Measurements from ENCODE around the gene FBXL7.
A peak's percentile ranks its signal among the peaks of the same experiment; 100 is the strongest.

Gene FBXL7

GRCh38 chr5:15704397-15704947 is 204.5 kb downstream of the FBXL7 start:
- DNase-seq (ENCODE audit: insufficient read length, low spot score) (no peak), FAIRE-seq (no peak)
- no peak for TF ChIP-seq POLR2A (IDR thresholded peaks at IDR 0.05; ENCODE audit: low read depth, low read length)

- FAIRE-seq (no peak), DNase-seq (ENCODE audit: insufficient read length, low spot score) (no peak)
- no peak for TF ChIP-seq POLR2A (IDR thresholded peaks at IDR 0.05; ENCODE audit: low read depth, low read length)
These were observed 207.7 kb downstream of the FBXL7 start for GRCh38 chr5:15707631-15708030.

- no peak for FAIRE-seq
These were observed 211.9 kb downstream of the FBXL7 start for GRCh38 chr5:15711892-15712291.

DNA sequence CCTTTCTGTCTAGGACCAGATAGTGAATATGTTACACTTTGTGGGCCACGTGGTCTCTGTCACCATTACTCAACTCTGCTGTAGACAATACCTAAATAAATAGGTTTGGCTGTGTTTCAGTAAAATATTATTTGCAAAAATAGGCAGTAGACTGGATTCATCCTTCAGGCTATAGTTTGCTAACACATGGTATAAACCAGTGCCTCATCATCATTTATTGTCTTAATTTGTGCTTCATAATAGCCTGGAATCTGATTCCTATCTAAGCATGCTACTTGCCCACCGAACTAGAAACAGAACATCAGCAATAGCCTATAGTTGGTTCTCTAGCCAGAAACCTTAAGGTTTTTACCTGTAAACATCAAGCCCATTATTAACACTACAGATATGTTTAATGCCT is 215.6 kb downstream of the FBXL7 start:
- FAIRE-seq: no peak

More at GRCh38 chr5:15711892-15712291, 211.9 kb downstream of the FBXL7 start:
- DNase-seq (ENCODE audit: insufficient read length, low spot score): no peak
- TF ChIP-seq POLR2A (IDR thresholded peaks at IDR 0.05; ENCODE audit: low read depth, low read length): no peak

GRCh38 chr5:15715967-15716366 is 216.0 kb downstream of the FBXL7 start:
- DNase-seq (ENCODE audit: insufficient read length, low spot score): no peak
- peak; percentile 84 for FAIRE-seq
- TF ChIP-seq POLR2A (IDR thresholded peaks at IDR 0.05; ENCODE audit: low read depth, low read length): no peak

More for the DNA sequence above, 215.6 kb downstream of the FBXL7 start:
- no peak for DNase-seq (ENCODE audit: insufficient read length, low spot score)
- no peak for TF ChIP-seq POLR2A (IDR thresholded peaks at IDR 0.05; ENCODE audit: low read depth, low read length)

DNA sequence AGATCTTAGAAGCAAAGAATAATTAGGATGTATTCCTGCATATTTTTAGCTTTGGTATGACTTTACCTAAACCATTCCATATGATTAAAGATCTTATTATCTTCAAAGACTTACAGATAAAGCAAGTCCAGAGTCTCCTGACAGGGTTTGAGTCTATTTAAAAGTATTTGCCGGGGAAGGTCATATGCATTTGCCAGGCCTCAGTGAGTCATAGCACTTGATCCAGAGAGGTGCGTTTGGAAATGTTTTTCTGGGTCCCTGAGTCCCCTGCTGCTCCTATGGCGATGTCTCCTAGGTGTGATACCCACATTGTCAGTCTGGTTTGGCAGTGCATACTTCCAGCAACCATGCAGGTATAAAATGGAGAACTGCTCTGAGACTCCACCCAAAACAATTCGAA is 217.0 kb downstream of the FBXL7 start:
- no peak for TF ChIP-seq POLR2A (IDR thresholded peaks at IDR 0.05; ENCODE audit: low read depth, low read length)
- no peak for DNase-seq (ENCODE audit: insufficient read length, low spot score)
- peak; percentile 74 for FAIRE-seq

DNA sequence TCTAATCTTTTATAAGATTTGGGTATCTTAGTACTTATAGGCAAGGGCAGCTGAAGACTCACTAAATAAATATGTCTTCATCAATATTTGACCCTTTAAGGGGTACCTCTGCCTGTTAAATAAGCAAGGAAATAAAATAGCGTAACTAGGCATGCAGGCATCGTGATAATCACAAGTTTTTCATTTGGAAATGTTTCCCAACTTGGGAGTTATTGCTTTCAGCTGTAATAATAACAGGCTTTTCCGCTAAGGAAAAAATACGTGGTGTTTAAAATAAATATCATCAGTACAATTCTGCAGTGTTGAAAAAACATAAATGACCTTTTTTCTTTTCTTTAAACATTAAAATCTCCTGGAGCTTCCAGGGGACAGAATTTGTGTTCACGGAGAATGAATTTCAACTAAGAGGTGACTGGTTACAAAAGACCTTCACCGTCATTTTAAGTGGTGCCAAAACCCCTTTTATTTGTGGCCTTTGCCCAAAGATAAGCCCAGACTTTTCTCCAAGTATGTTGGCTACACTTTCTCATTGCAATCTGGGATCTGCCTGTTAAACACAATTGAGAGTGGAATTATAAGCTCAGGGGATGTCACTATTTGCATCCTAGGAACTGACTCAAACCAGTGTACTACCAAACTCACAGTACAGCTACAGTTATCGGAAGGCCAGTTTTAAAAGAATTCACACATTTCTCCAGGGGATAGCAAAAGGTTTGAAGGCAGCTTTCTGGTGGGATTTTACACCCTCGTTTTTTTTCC is 218.6 kb downstream of the FBXL7 start:
- no peak for DNase-seq (ENCODE audit: insufficient read length, low spot score)
- FAIRE-seq: peak; percentile 38
- TF ChIP-seq POLR2A (IDR thresholded peaks at IDR 0.05; ENCODE audit: low read depth, low read length): no peak

DNA sequence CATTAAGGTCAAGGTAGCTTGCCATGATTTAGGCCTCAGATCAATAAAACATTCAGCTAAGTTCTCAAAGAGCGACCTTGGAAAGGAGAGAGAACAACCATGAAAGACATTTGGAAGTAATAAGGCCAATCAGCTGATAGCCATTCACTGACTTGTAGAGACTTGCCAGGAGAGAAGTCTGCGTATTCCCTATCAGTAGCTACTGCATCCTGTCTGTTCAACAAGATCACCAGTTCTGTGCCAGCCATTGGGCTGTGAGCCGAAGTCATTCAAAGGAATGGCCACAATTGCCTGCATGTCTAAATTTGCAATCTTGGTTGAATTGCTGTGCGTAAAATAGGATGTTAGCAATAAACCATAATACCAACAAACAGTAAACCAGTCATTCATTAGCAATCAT is 219.8 kb downstream of the FBXL7 start:
- TF ChIP-seq POLR2A (IDR thresholded peaks at IDR 0.05; ENCODE audit: low read depth, low read length): no peak
- FAIRE-seq: peak; percentile 82

DNA sequence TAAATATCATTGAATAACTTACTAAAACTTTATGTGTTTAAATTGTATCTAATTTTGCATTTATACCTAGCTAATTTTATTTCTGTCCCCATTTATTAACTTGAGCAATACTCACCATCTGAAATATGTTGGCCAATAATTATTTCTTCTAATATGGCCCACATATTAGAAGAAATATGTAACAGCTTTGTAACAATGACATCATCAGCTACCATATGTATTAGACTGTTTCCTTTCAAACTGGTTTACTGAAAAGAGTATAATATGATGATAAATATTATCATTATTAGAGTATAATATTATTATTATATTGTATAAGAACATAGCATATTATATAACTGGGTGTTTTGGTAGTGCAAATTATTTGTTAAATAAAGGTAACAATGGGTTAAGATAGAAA is 220.5 kb downstream of the FBXL7 start:
- DNase-seq (ENCODE audit: insufficient read length, low spot score): no peak
- no peak for TF ChIP-seq POLR2A (IDR thresholded peaks at IDR 0.05; ENCODE audit: low read depth, low read length)
- no peak for FAIRE-seq

More for the DNA sequence above, 219.8 kb downstream of the FBXL7 start:
- DNase-seq (ENCODE audit: insufficient read length, low spot score): no peak

DNA sequence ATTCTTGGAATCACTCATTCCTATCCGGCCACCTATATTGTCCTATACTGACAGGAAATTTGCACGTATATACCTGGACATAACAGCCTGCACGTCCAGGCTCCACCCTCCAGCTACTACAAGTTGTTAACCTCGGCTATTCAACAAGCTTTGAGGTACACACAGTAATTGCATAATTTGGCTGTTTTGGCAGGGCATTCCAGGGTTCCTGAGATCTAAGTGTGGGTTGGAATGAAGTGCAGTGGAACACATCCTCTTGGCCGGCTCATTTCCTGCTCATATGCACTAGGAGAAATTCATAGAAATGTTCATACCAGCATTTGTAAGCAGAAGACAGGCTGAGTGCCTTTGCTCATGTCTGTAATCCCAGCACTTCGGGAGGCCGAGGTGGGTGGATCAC is 222.3 kb downstream of the FBXL7 start:
- no peak for FAIRE-seq
- no peak for DNase-seq (ENCODE audit: insufficient read length, low spot score)
- no peak for TF ChIP-seq POLR2A (IDR thresholded peaks at IDR 0.05; ENCODE audit: low read depth, low read length)

DNA sequence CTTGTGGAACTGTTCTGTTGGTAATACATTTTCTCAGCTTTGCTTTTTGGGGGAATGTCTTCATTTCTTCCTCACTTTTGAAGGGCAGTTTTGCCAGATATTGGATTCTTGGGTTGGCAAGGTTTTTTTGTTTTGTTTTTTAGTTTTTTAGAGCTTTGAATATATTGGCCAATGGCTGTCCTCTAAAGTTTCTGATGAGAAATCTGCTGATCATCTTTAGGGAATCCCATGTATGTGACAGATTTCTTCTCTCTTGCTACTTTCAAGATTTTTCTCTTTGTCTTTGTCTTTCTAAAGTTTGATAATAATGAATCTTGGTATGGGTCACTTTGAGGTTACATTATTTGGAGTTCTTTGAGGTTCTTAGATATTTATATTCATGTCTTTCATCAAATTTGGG is 227.4 kb downstream of the FBXL7 start:
- FAIRE-seq (no peak), DNase-seq (ENCODE audit: insufficient read length, low spot score) (no peak)
- TF ChIP-seq POLR2A (IDR thresholded peaks at IDR 0.05; ENCODE audit: low read depth, low read length): no peak

- DNase-seq (ENCODE audit: insufficient read length, low spot score): no peak
- TF ChIP-seq POLR2A (IDR thresholded peaks at IDR 0.05; ENCODE audit: low read depth, low read length): no peak
- FAIRE-seq: peak; percentile 86
These were observed 228.8 kb downstream of the FBXL7 start for GRCh38 chr5:15728811-15729210.

DNA sequence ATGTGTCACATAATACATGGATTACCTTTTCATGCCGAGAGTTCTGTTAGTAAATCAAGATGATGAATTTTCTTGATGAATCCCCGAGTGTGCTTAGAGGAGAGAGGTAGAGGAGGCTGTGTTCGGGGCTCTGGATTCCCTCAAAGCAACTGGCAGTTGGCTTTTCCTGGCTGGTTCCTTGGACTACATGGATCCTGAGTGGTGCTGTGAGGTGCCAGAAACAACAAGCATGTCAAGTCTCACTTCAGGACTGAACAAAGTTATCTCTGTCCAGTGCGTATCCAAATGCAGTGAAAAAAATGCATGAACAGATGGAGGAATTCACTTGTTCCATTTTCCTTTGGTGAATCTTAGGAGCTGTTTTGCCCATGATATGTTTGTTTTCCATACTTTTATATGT is 231.7 kb downstream of the FBXL7 start:
- no peak for DNase-seq (ENCODE audit: insufficient read length, low spot score)
- TF ChIP-seq POLR2A (IDR thresholded peaks at IDR 0.05; ENCODE audit: low read depth, low read length): no peak
- FAIRE-seq: peak; percentile 15

DNA sequence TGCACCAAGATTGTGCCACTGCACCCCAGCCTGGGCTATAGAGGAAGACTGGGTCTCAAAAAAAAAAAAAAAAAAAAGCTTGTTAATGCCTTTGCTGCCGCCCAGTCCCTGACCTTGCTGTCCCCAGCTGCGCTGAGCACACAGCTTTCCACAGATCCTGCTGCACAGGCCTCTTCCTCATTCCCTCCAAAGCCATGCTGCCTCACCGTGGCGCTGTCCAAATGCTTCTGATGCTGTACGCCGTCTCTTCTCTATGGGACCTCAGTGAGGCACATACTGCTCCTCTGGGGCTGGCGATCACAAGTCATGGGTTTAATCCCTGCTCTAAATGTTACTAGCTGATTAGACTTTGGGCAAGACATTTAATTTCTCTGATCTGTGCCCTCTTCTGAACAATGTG is 234.1 kb downstream of the FBXL7 start:
- no peak for TF ChIP-seq POLR2A (IDR thresholded peaks at IDR 0.05; ENCODE audit: low read depth, low read length)
- DNase-seq (ENCODE audit: insufficient read length, low spot score): no peak
- FAIRE-seq: no peak

All from H54 (cell line).